ENCODE data around the gene CCNY. TPM values are rescaled to one million over a fixed set of nuclear protein-coding genes. Genes with fewer than 3 reads are reported as not detected.
A peak's percentile ranks its signal among the peaks of the same experiment; 100 is the strongest.
"Not testable (repeated sequence)": the region's sequence is repeated elsewhere in the genome, so short reads cannot be mapped to it uniquely, and the experiment has no call there.

The CCNY gene
- 10 to 100 TPM; 54.9 to 60.8 TPM for total RNA-seq

DNA sequence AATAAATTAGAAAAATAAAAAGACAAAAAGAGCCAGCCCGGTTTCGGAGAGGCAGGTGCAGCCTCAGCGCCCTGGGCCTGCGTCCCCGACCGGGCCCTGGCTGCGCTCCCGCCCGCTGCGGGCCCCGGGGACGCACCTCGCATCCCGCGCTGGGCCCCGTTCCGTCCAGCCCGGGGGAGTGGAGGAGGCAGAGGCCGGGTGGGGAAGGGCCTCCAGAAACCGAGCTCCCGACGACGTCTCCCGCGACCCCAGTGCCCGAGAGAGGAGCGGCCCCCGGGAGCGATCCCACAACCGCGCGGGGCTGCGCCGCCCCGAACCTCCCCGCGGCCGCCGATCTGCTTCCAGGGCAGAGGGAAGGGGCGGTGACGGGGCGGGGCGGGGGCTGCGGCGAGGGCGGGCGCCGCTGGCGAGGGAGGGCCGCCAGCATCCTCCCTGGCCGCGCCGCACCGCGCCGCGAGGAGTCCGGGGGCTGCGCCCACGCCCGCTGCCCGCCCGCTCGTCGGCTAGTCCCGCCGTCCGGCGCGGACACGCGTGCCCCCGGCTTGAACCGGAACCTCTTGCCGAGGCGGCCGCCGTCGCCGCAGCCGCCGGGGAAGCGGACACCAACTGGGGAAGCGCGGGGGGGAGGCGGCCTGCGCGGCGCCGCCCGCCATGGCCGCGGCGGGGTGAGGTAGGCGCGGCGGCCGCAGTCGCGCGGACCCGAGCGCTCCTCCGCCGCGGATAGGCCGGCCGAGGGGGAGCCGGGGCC, at the start of gene CCNY:
CCNY (plus strand) TSS at position 426 of the 748 bp plus-strand sequence. CDS start 545 bp downstream, outside the sequence.
- peaks cover 52 to 62% of the 10 kb centered on the region in 2 donors for H3K4me1 Mint-ChIP-seq (ENCODE audit: low read depth in 2 of 2)
- H3K9me3 Mint-ChIP-seq: no peaks in the 10 kb centered on the region
- H3K27ac Mint-ChIP-seq: peak within 1 kb of the TSS; percentile 84 to 94

DNA sequence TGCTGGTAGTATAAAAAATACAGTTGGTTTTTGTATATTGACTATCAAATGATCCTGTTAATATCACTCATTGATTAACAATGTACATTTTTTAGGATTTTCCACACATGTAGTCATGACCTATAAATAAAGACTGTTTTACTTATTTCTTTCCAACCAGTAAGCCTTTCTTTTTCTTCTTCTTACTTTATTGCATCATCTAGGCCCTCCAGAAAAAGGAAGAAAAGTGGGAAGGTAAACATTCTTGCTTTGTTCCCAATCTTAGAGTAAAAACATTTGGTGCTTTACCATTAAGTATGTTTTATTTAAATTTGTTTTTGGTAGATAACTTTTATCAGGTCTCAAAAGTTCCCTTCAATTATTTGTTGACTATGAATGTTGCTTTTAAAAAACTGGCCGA, 47.1 kb upstream of the CCNY start:
- no peaks in the 10 kb centered on the region for H3K36me3 Mint-ChIP-seq
- DNase-seq (ENCODE audit: low spot score) (no peak), ATAC-seq (no peak)
- no peaks in the 10 kb centered on the region for H3K27me3 Mint-ChIP-seq
- no peaks in the 10 kb centered on the region for H3K4me1 Mint-ChIP-seq (ENCODE audit: low read depth in 2 of 2)
- no peak overlapping the region for H3K4me3 Mint-ChIP-seq
- no peak overlapping the region for H3K27ac Mint-ChIP-seq
- H3K9me3 Mint-ChIP-seq: no peaks in the 10 kb centered on the region

More for the DNA sequence above, at the start of gene CCNY:
- peaks cover 7% of the 10 kb centered on the region for H3K36me3 Mint-ChIP-seq
- DNase-seq (ENCODE audit: low spot score): peak; percentile 84
- H3K27me3 Mint-ChIP-seq: no peaks in the 10 kb centered on the region
- ATAC-seq: peak; percentile 85 to 93
- peak within 1 kb of the TSS; percentile 95 for H3K4me3 Mint-ChIP-seq

GRCh38 chr10:35294506-35294905, 41.8 kb upstream of the CCNY start:
- peaks cover 12 to 32% of the 10 kb centered on the region in 2 donors for H3K27me3 Mint-ChIP-seq
- H3K27ac Mint-ChIP-seq: no peak overlapping the region

DNA sequence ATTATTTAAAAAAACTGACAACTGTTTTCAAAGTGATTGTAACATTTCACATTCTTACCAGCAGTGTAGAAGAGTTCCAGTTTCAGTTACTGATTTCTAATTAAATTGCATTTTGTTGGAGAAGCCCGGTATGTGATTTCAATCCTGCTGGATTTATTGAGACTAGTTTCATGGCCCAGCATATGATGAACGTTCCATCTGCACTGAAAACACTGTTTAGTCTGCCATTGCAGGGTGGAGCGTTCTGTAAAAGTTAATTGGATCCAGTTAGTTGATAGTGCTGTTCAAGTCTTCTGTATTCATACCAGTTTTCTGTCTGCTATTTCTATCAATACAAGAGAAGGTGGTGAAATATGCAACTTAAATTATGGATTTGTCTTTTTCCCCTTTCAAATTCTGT, 37.3 kb upstream of the CCNY start:
- no peaks in the 10 kb centered on the region for H3K4me1 Mint-ChIP-seq (ENCODE audit: low read depth in 2 of 2)
- H3K27me3 Mint-ChIP-seq: peaks cover 20 to 44% of the 10 kb centered on the region in 2 donors
- ATAC-seq: no peak
- H3K9me3 Mint-ChIP-seq: no peaks in the 10 kb centered on the region
- no peak for DNase-seq (ENCODE audit: low spot score)
- H3K36me3 Mint-ChIP-seq: no peaks in the 10 kb centered on the region
- H3K27ac Mint-ChIP-seq: no peak overlapping the region
- H3K4me3 Mint-ChIP-seq: no peak overlapping the region

More at GRCh38 chr10:35294506-35294905, 41.8 kb upstream of the CCNY start:
- Mint-ChIP-seq H3K4me3 (no peak overlapping the region), H3K9me3 (no peaks in the 10 kb centered on the region), H3K4me1 (ENCODE audit: low read depth in 2 of 2) (no peaks in the 10 kb centered on the region), H3K36me3 (no peaks in the 10 kb centered on the region)
- ATAC-seq: no peak
- DNase-seq (ENCODE audit: low spot score): no peak

DNA sequence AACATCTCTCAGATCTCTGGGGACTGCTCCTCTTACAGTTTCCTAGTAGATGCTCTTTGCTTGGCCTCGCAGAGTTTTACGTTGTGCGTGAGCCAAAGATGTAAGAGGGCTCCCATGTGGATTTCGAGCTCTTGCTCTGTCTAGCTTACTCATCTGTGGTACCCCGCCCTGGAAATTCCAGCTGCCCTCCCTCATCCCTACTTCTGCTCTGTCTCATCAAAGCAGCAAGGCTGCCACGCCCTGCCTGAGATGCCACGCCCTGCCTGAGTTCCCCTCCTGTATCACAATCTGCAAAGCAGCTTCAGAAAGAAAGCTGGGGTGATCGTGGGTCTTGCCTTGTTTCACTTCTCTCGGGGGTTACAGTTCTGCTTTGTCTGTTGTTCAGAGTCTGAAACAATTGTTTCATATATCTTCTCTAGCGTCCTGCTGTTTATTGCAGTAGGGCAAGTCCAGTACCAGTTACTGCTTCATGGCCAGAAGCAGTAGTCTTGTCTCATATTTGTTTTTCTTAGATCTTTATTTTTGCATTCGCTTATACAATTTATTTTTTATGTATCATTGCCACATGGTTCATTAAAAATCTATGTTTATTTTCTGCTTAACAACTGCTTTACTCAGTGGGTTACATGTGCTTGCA, 36.1 kb upstream of the CCNY start:
- DNase-seq (ENCODE audit: low spot score) (no peak), ATAC-seq (peak in 1 of 2 donors; percentile 20)
- no peak overlapping the region for H3K27ac Mint-ChIP-seq
- H3K27me3 Mint-ChIP-seq: peaks cover 22 to 44% of the 10 kb centered on the region in 2 donors
- no peaks in the 10 kb centered on the region for H3K4me1 Mint-ChIP-seq (ENCODE audit: low read depth in 2 of 2)
- no peaks in the 10 kb centered on the region for H3K36me3 Mint-ChIP-seq
- H3K4me3 Mint-ChIP-seq: no peak overlapping the region
- H3K9me3 Mint-ChIP-seq: no peaks in the 10 kb centered on the region

DNA sequence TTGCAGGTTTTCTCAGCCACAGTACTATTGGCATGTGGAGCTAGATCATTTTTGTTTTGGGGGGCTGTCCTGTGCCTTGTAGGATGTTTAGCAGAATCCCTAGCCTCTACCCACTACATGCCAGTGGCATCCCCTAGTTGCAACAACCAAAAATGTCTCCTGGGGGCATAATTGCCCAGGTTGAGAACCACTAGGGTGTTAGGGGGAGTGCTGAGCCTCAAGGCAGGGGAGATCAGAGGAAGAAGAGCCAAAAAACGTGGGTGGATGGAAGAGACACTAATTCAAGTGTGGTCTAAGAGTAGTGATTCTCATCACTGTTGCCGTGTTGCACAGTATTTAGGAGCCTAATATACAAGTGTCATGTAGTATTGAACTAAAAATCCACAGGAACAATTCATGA, 31.7 kb upstream of the CCNY start:
- Mint-ChIP-seq H3K27ac (no peak overlapping the region), H3K36me3 (no peaks in the 10 kb centered on the region), H3K4me1 (ENCODE audit: low read depth in 2 of 2) (peaks cover 0 to 4% of the 10 kb centered on the region in 2 donors), H3K9me3 (no peaks in the 10 kb centered on the region), H3K27me3 (peaks cover 23 to 27% of the 10 kb centered on the region in 2 donors), H3K4me3 (no peak overlapping the region)
- DNase-seq (ENCODE audit: low spot score): no peak
- no peak for ATAC-seq

GRCh38 chr10:35306852-35307251, 29.5 kb upstream of the CCNY start:
- Mint-ChIP-seq H3K36me3 (no peaks in the 10 kb centered on the region), H3K27ac (no peak overlapping the region), H3K4me3 (no peak overlapping the region), H3K9me3 (no peaks in the 10 kb centered on the region), H3K27me3 (peaks cover 13 to 23% of the 10 kb centered on the region in 2 donors), H3K4me1 (ENCODE audit: low read depth in 2 of 2) (peaks cover 0 to 4% of the 10 kb centered on the region in 2 donors)
- no peak for ATAC-seq
- no peak for DNase-seq (ENCODE audit: low spot score)

- Mint-ChIP-seq H3K4me3 (no peak overlapping the region), H3K9me3 (no peaks in the 10 kb centered on the region), H3K36me3 (no peaks in the 10 kb centered on the region), H3K27me3 (peaks cover 13 to 23% of the 10 kb centered on the region in 2 donors), H3K4me1 (ENCODE audit: low read depth in 2 of 2) (peaks cover 0 to 4% of the 10 kb centered on the region in 2 donors), H3K27ac (no peak overlapping the region)
- ATAC-seq (no peak), DNase-seq (ENCODE audit: low spot score) (no peak)
Observed at GRCh38 chr10:35307297-35307696, 29.0 kb upstream of the CCNY start.

DNA sequence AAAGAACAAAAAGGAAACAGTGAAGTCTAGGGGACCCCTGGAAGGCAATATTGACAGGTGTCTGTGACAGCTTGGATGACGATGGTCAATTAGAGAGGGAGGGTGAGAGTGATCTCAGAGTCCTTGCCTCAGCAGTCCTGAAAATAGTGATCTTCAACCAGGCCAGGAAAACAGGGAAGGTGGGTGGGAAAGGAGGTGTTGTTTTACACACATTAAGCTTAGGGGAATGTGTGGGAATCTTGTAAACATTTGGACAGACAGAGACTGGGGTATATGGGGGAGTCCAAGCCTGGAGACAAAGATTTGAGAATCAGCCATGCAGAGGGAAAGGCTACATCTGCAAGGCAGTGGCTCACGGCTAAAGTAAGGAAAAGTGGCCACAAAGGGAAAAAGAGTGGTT, 27.5 kb upstream of the CCNY start:
- no peak for DNase-seq (ENCODE audit: low spot score)
- Mint-ChIP-seq H3K27ac (no peak overlapping the region), H3K9me3 (no peaks in the 10 kb centered on the region), H3K4me3 (no peak overlapping the region), H3K27me3 (peaks cover 13 to 22% of the 10 kb centered on the region in 2 donors), H3K36me3 (no peaks in the 10 kb centered on the region), H3K4me1 (ENCODE audit: low read depth in 2 of 2) (peaks cover 0 to 4% of the 10 kb centered on the region in 2 donors)
- ATAC-seq: no peak

DNA sequence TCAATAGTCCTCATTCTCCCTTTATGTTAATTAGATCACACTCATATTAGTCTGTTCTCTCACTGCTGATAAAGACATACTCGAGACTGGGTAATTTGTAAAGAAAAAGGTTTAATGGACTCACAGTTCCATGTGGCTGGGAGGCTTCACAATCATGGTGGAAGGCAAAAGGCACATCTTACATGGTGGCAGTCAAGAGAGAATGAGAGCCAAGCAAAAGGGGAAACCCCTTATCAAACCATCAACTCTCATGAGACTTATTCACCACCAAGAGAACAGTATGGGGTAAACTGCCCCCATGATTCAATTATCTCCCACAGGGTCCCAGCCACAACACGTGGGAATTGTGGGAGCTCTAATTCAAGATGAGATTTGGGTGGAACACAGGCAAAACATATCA, 22.2 kb upstream of the CCNY start:
- H3K9me3 Mint-ChIP-seq; H3K4me3 Mint-ChIP-seq; H3K4me1 Mint-ChIP-seq (ENCODE audit: low read depth in 2 of 2); ATAC-seq; H3K27me3 Mint-ChIP-seq; DNase-seq (ENCODE audit: low spot score); H3K27ac Mint-ChIP-seq: not testable (repeated sequence)
- H3K36me3 Mint-ChIP-seq: peaks cover 15% of the 10 kb centered on the region

DNA sequence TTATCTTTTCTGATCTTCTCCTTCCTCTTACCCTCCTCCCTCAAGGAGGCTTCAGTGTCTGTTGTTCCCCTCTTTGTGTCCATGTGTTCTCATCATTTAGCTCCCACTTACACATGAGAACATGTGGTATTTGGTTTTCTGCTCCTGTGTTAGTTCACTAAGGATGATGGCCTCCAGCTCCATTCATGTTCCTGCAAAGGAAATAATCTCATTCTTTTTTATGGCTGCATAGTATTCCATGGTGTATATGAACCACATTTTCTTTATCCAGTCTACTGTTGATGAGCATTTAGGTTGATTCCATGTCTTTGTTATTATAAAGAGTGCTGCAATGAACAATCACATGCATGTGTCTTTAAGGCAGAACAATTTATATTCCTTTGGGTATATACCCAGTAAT, 21.1 kb upstream of the CCNY start:
- H3K9me3 Mint-ChIP-seq; DNase-seq (ENCODE audit: low spot score); H3K27ac Mint-ChIP-seq; H3K27me3 Mint-ChIP-seq; H3K4me3 Mint-ChIP-seq; ATAC-seq; H3K4me1 Mint-ChIP-seq (ENCODE audit: low read depth in 2 of 2): not testable (repeated sequence)
- H3K36me3 Mint-ChIP-seq: peaks cover 15% of the 10 kb centered on the region

- H3K27me3 Mint-ChIP-seq: no peaks in the 10 kb centered on the region
- H3K4me3 Mint-ChIP-seq: no peak overlapping the region
- peaks cover 9% of the 10 kb centered on the region for H3K9me3 Mint-ChIP-seq
- DNase-seq (ENCODE audit: low spot score) (no peak), ATAC-seq (no peak)
- peaks cover 15% of the 10 kb centered on the region for H3K36me3 Mint-ChIP-seq
- no peak overlapping the region for H3K27ac Mint-ChIP-seq
- H3K4me1 Mint-ChIP-seq (ENCODE audit: low read depth in 2 of 2): peaks cover 0 to 2% of the 10 kb centered on the region in 2 donors
Observed at GRCh38 chr10:35316218-35316967, 19.9 kb upstream of the CCNY start.

- ATAC-seq (no peak), DNase-seq (ENCODE audit: low spot score) (no peak)
- peaks cover 20% of the 10 kb centered on the region for H3K36me3 Mint-ChIP-seq
- H3K4me3 Mint-ChIP-seq: no peak overlapping the region
- no peak overlapping the region for H3K27ac Mint-ChIP-seq
- no peaks in the 10 kb centered on the region for H3K27me3 Mint-ChIP-seq
- peaks cover 0 to 2% of the 10 kb centered on the region in 2 donors for H3K4me1 Mint-ChIP-seq (ENCODE audit: low read depth in 2 of 2)
- H3K9me3 Mint-ChIP-seq: peaks cover 9% of the 10 kb centered on the region
Observed at GRCh38 chr10:35318551-35318950, 17.8 kb upstream of the CCNY start.

DNA sequence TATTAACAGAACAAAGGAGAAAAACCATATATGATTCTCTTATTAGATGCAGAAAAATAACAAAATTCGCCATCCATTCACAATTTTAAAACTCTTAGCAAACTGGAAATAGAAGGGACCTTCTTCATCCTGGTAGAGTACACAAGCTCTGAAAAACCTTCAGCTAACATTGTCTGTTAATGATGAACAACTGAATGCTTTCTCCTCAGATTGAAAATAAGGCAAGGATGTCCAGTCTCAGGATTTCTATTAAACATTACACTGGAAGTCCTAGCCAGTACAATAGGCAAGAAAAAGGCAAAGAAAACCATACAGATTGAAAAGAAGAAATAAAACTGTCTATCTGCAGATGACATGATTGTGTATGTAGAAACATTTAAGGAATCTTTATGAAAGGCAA, 16.0 kb upstream of the CCNY start:
- peaks cover 12% of the 10 kb centered on the region for H3K36me3 Mint-ChIP-seq
- peaks cover 0 to 2% of the 10 kb centered on the region in 2 donors for H3K4me1 Mint-ChIP-seq (ENCODE audit: low read depth in 2 of 2)
- peaks cover 4% of the 10 kb centered on the region for H3K9me3 Mint-ChIP-seq
- H3K27me3 Mint-ChIP-seq: no peaks in the 10 kb centered on the region
- no peak overlapping the region for H3K4me3 Mint-ChIP-seq
- ATAC-seq (no peak), DNase-seq (ENCODE audit: low spot score) (no peak)
- H3K27ac Mint-ChIP-seq: no peak overlapping the region

Data from natural killer cell treated with Interleukin-12 subunit alpha and Interleukin-12 subunit beta and Interleukin-15 and Interleukin-18, amount 100 ng/mL, for 72 hours (primary cell).